NAMALWA (cell line): ENCODE results near the gene SLC23A2.
A peak's percentile ranks its signal among the peaks of the same experiment; 100 is the strongest.
"Not testable (repeated sequence)": the region's sequence is repeated elsewhere in the genome, so short reads cannot be mapped to it uniquely, and the experiment has no call there.

ENCODE experiments used
- DNase-seq: peaks from one replicate; pipeline ENCODE4 v3.0.0-alpha.2; 2015; ENCODE audit warnings: low spot score

SLC23A2 gene

DNA sequence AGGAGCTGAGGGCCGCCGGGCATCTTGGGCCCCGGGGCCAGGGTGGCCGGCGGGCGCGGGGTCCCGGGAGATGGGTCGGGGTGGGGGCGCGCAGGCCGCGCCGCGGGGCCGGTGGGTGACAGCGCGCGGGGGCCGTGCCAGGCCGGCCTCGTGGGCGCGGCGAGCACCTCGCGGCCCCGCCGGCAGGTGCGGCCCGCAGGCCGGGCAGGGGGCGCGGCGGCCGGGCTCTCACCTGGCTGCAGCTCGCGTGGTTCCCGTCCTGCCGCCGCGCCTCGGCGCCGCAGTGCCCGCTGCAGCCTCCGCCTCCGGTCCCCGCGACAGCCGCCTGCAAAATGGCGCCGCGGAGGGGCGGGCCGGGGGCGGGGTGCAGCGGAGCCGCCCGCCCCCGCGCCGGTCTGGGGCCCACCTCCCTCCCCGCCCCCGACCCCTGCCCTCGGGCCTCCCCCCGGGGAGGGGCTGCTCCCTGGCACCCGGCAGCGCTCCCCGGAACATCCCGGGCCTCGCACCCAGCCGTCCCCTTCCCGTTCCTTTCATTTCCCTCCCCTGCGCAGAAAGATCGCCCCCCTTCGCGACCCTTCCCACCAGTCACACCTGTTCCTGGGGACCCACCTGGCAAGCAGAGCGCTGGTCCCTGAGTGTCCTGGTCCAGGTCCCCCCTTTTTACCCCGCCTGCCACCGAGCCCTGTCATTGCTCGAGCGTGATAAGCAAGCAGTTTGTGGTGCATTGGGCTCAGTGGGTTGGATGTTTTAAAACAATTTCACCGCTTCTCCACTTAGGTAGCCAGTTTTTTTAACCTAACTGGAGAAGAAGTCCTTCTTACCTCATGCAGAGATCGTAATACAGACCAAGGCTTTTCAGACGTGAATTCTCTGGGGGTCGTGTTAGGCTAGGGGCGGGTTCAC, at the start of gene SLC23A2:
TSS of gene SLC23A2 (minus strand) at position 337 of the 903 bp plus-strand sequence. CDS start 68,948 bp downstream, outside the sequence.
- DNase-seq = peak; percentile 62

DNA sequence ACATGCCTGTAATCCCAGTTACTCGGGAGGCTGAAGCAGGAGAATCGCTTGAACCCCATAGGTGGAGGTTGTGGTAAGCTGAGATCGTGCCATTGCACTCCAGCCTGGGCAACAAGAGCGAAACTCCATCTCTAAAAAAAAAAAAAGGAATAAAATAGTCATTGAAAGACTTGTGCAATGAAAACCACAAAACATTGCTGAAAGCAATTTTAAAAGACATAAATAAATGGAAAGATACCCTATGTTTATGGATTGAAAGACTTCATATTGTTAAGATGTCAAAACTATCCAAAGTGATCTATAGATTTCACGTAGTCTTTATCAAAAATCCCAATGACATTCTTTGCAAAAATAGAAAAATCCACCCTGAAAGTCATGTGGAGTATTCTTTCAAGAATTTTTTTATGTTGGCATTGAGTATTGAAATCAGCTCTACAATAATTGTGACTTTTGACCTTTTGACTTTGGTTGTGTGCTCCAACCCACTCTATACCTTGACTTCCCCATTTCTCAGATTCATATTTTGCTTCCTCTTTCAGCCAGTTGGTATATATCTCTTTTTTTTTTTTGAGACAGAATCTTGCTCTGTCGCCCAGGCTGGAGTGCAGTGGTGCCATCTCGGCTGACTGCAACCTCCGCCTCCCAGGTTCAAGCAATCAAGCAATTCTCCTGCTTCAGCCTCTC, 45.5 kb upstream of the SLC23A2 start:
- peak; percentile 66 for DNase-seq

DNA sequence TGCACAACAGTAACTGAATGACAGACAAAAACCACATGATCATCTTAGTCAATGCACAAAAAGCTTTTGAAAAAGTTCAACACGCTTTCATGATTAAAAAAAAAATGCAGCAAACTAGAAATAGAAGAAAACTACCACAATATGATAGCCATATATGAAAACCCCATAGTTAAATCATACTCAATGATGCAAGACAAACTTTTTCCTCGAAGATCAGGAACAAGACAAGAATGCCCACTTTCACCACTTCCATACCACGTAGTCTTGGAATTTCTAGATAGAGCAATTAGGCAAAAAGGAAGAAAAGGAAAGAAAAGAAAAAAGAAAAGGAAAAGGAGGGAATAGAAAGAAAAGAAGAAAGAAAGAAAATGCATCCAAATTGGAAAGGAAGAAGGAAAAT, 44.6 kb upstream of the SLC23A2 start:
- no peak for DNase-seq

DNA sequence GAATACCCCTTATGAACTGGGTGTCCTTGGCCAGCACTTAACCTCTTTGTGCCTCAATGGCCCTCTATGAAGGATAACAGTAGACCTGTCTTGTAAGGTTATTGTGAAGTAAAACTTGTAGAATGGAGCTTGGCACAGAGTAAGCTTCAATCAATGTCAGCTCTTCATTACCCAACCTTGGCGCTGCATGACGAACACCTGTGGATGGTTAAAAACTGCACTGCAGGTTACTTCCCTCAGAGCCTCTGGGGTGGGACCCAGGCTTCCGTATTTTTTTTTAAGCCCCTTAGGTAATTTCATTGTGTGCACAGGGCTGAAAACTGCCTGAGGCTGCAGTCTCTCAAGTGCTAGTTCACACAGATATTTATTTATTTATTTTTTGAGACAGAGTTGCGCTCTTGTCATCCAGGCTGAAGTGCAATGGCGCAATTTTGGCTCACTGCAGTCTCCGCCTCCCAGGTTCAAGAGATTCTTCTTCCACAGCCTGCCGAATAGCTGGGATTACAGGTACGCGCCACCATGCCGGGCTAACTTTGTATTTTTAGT, 42.8 kb upstream of the SLC23A2 start:
- DNase-seq = no peak

DNA sequence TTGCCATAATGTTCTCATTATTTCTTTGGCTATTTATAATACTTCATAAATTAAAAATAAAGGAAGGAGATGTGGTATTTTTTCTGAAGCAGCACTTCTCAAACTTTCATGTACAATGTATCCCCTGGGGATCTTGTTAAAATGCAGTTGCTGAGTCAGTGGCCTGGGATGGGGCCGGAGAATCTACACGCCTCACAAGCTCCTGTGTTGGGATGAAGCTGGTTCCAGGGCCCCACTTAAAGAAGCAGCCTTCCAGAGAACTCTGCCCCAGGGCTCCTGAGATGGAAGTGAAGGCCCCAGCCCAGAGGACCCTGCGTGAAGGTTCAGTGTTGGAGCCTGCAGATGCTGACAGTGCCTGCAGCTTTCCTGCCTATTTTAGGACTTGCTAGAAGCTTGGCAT, 40.1 kb upstream of the SLC23A2 start:
- no peak for DNase-seq

DNA sequence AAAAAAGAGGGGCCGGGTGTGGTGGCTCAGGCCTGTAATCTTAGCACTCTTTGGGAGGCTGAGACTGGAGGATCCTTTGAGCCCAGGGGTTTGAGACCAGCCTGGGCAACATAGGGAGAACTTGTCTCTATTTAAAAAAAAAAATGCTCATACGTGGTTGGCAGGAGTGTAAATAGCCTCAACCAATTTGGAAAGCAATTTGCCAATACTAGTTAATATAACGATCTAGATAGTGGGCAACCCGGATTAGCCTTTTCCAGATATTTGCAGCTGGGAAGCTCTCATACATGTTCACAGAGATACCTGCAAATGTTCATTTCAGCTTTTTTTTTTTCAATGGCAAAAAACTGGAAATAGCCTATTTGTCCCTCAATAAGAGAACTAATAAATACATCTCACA, 39.0 kb upstream of the SLC23A2 start:
- no peak for DNase-seq

DNA sequence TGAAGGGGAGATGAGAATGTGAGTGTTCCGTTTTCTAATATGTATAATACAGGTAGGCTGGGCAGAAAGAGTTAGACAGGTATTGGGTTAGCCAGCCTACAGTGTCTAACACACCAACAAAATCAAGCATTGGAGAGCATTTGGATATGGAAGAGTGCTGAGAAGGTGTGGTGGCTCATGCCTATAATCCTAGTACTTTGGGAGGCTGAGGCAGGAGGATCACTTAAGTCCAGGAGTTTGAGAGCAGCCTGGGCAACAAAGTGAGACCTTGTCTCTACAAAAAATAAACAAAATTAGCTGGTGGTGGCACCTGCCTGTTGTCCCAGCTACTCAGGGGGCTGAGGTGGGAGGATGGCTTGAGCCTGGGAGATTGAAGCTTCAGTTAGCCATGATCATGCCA, 38.6 kb upstream of the SLC23A2 start:
- no peak for DNase-seq

DNA sequence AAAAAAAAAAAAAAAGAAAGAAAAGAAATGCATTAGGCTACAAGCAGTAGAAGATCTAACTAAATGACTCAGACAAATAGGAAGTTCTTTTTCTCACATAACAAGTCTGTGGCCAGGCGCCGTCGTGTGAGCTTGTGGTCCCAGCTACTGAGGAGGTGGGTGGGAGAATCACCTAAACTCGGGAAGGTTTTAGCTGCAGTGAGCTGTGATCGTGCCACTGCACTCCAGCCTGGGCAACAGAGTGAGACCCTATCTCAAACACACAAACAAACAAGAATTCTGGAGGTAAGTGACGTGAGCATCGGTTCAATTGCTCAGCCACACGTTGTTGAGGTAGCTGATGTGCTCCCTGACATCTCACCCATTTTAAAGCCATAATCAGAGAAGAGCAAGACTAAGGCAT, 37.9 kb upstream of the SLC23A2 start:
- DNase-seq = no peak

DNA sequence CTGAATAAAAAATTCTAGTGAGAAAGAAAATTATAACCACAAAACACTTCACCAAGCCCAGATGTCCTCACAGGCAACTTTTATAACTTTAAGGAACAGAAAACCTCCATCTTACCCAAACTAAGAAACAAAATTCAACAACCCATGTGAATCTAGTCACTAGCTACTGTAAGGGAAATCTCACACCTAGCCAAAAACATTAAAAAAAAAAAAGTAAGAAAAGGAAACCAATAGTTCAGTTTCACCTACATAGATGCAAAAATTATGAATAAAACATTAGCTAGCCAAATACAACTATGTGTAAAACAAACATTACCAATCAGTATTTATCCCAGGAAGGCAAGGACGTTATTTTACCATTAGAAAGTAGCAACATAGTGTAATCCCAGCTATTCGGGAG, 35.5 kb upstream of the SLC23A2 start:
- DNase-seq = no peak

DNA sequence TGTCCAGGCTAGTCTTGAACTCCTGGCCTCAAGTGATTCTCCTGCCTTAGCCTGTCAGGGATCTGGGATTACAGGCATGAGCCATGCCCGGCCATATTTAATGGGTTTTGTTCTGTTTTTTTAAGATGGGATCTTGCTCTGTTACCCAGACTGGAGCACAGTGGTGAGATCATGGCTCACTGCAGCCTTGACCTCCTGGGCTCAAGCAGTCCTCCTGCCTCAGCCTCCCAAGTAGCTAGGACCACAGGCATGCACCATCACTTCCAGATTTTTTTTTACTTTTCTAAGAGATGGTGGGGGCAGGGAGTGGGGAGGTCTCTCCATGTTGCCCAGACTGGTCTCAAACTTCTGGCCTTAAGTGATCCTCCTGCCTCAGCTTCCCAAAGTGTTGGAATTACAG, 34.2 kb upstream of the SLC23A2 start:
- not testable (repeated sequence) for DNase-seq

DNA sequence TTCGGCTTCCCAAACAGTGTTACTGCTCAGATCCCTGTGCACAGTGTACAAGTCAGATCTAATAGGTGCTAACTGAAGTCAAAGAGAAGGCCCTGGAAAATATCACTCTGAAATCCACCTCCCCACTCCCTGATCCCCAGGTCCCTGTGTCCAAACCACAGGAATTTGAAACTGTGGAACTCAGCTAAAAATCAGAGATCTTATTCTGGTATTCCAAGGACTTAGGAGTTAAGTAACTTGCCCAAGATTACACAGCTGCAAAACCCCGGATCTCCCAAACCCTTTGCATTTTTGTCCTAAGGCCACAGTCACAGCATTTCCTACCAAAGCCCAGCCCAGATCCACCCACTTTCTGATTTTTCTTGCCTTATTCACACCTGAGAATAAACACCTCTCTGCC, 32.3 kb upstream of the SLC23A2 start:
- no peak for DNase-seq

DNA sequence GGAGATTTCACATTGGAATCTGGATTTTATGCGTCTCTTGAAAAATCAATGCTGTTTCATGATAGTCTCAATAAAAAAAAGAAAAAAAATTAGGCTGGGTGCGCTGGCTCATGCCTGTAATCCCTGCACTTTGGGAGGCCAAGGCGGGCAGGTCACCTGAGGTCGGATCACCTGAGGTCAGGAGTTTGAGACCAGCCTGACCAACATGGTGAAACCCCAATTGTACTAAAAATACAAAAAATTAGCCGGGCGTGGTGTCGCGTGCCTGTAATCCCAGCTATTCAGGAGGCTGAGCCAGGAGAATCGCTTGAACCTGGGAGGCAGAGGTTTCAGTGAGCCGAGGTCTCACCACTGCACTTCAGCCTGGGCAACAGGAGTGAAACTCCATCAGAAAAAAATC, 30.4 kb upstream of the SLC23A2 start:
- DNase-seq = not testable (repeated sequence)

DNA sequence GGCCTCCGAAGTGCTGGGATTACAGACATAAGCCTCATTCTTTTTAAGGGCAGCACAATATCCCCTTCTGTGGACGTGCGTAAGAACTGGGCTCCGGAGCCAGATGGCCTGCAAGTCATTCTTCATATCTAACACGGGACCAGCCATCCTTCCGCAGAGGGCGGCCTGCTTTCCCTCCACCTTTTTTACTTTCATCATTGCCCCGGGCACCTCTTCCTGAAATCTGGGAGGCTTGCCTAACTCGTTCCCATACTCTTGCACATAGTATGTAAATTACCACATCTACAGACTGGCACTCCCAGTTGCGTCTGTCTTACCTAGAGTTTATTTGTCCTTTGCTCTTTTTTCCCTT, 29.9 kb upstream of the SLC23A2 start:
- no peak for DNase-seq

DNA sequence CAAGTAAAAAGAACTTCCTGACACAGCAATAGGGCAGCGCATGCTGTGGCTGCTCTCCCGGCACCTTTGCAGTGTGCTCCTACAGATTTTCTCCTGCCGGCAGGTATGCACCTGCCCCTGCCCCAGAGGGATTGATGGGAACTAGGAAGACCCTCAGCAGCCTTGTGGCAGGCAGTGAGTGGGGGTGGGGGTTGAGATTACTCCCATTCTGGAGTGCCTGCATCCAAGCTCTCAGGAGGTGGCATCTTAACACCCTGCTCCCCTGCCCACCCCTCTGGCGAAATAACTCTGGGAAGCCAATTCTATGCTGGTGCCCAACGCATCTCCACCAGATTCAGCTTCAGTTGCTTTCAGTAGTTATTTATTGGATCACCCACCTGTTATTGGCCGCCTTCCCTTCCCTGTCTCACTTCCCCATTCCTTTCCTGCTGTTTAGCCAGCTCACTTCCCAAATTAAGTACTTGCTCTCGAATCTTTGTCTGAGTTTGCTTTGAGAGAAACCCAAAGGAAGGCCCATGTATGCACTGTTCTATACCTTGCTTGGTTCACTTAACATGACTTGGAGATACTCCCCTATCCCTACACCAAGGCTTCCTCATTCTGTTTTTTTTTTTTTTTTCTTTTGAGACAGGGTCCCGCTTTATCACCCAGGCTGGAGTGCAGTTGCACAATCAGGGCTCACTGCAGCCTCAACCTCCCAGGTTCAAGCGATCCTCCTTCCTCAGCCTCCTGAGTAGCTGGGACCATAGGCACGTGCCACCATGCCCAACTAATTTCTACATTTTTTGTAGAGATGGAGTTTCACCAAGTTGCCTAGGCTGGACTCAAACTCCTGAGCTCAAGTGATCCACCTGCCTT, 29.3 kb upstream of the SLC23A2 start:
- no peak for DNase-seq

DNA sequence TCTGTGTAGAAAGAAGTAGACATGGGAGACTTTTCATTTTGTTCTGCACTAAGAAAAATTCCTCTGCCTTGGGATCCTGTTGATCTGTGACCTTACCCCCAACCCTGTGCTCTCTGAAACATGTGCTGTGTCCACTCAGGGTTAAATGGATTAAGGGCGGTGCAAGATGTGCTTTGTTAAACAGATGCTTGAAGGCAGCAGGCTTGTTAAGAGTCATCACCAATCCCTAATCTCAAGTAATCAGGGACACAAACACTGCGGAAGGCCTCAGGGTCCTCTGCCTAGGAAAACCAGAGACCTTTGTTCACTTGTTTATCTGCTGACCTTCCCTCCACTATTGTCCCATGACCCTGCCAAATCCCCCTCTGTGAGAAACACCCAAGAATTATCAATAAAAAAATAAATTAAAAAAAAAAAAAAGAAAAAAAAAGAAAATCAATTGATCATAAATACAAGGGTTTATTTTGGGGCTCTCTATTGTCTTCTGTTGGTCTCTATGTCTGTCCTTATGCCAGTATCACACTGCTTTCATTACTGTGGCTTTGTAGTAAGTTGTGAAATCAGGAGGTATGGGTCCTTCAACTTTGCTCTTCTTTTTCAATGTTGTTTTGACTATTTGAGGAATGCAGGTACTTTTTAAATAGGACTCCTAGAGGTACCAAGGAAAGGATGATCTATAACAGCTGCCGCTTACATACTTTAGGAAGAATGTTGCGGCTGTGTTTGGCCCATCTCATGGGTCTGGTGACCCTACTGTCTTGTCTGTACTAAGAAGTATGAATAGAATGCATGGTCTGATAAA, 27.1 kb upstream of the SLC23A2 start:
- DNase-seq = not testable (repeated sequence)

DNA sequence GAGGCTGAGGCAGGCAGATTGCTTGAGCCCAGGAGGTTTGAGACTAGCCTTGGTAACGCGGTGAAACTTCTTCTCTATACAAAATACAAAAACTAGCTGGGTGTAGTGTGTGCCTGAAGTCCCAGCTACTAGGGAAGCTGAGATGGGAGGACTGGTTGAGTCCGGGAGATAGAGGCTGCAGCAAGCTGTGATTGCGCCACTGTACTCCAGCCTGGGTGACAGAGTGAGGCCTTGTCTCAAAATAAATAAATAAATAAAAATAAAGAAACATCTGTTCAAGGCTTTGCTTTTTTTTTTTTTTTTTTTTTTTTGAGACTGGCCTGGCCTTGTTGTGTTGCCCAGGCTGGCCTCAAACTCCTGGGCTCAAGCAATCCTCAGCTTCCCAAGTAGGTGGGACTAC, 23.7 kb upstream of the SLC23A2 start:
- DNase-seq = no peak

DNA sequence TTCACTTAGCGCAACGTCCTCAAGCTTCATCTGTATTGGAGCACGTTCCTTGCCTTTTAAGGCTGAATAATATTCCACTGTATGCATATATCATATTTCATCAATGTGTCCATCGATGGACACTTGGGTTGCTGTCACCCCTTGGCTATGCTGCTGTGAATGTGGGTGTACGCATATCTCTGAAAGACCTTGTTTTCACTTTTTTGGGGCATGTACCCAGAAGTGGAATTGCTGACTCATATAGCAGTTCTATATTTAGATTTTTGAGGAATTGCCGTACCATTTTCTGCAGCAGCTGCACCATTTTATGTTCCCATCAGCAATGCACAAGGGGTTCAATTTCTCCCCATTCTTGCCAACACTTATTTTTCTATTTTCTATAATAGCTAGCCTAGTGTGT, 22.8 kb upstream of the SLC23A2 start:
- no peak for DNase-seq

DNA sequence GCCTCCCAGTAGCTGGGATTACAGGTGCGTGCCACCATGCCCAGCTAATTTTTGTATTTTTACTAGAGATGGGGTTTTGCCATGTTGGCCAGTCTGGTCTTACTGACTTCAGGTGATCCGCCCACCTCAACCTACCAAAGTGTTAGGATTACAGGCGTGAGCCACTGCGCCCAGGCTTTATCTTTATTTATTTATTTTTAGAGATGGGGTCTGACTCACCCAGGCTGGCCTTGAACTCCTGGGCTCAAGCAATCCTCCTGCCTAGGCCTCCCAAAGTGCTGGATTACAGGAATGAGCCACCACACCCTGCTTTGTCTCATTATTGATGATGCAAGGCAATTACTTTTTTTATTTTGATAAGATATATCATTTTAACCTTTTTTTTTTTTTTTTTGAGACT, 21.9 kb upstream of the SLC23A2 start:
- DNase-seq = not testable (repeated sequence)

DNA sequence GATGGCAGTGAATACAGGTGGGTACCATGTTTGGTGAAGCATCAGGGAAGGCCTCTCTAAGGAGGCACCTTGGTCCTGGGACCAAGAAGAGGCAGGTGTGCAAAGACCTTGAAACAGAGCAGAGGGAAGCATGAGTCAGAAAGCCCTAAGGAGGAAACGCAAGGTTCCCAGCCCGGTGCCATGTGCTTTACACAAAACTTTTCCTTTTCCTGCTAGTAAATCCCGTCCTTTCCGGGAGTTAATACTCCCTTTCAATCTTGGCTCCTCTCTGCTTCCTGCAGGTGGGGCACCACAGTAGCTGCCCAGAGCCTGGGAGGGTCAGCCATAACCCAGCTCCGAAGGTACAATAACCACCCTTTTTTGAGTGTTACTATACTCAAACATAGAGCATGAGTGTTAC, 19.4 kb upstream of the SLC23A2 start:
- DNase-seq = no peak

DNA sequence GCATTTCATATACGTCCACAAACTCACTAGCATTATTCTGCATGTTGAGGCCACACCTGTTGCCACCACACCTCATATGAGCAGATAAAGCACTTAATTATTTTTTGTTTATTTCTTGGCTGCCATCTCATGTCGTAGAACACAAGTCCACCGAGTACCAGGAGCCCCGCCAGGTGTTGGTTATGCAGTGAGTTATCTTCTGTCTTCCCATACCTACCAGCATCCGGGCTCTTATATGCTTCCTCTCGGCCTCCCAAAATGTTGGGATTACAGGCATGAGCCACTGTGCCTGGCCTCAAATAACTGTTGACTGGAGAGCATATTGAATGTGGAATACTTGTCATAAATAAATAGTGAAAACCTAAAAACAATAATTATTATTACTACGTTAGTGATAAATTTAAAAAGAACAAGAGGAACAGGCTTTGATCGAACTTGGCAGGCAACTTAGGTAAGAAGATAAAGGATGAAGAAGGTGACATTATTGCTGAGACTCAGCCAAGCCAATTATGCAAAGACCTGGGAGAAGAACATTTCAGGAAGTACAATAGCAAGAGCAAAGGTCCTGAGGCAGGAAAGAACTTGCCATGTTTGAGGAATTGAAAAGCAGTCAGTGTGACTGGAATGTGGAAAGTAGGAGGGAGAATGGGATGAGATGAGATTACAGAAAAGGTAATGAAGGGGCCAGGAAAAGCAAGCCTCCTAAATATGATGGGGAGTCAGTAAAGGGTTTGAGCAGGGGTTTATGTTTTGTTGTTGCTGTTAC, 12.6 kb upstream of the SLC23A2 start:
- DNase-seq = no peak

DNA sequence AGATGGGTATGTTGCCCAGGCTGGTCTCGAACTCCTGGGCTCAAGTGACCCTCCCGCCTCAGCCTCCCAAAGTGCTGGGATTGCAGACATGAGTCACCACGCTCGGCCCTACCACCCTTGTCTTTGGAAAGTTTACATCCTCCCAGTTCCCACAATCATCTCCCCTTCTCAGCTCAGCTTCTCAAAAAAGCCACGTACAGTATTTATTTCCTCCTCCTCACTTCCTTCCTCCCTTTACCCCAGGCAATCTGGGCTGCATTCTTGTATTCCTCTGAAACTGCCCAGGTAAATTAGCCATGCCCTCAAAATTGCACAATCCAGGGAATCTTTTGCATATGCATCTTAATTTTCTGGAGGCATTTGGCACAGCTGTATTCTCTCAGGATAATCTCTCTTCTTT, 7.4 kb upstream of the SLC23A2 start:
- no peak for DNase-seq
